ENCODE results near the gene CHADL. TPM values are rescaled to one million over a fixed set of nuclear protein-coding genes. Genes with fewer than 3 reads are reported as not detected.

Gene CHADL
- total and polyA plus RNA-seq, 2 of the 8 experiments (the other 6 are each of a cell fraction or from before 2014, with no cell fraction given): 0.78 to 1.4 TPM

GRCh38 chr22:41264408-41264941 is 23.7 kb upstream of the CHADL start (continued):
- TF ChIP-seq CHD7 (IDR thresholded peaks at IDR 0.05; ENCODE audit: insufficient replicate concordance, low read length): no peak
- TF ChIP-seq TAF7 (optimal IDR thresholded peaks at IDR 0.05; ENCODE audit: borderline replicate concordance, low read depth, low read length): no peak
- no peak for TF ChIP-seq PHF8 (conservative IDR thresholded peaks at IDR 0.05; ENCODE audit: low read depth, low read length)
- TF ChIP-seq SP4 (IDR thresholded peaks at IDR 0.05; ENCODE audit: low read length): no peak
- no peak for TF ChIP-seq GTF2F1 (IDR thresholded peaks at IDR 0.05; ENCODE audit: borderline replicate concordance, low read depth, low read length)
- TF ChIP-seq BACH1 (IDR thresholded peaks at IDR 0.05; ENCODE audit: low read length): no peak
- TF ChIP-seq EP300 (IDR thresholded peaks at IDR 0.05; ENCODE audit: borderline replicate concordance in 1 of 2, low read depth in 2 of 2, low read length in 2 of 2): no peak
- no peak for TF ChIP-seq SAP30 (IDR thresholded peaks at IDR 0.05; ENCODE audit: insufficient read depth, insufficient replicate concordance, low read length)
- TF ChIP-seq SUZ12 (IDR thresholded peaks at IDR 0.05; ENCODE audit: low read length): no peak
- no peak for TF ChIP-seq ASH2L (IDR thresholded peaks at IDR 0.05; ENCODE audit: low read length)
- no peak for TF ChIP-seq RNF2 (IDR thresholded peaks at IDR 0.05; ENCODE audit: borderline replicate concordance, low read depth, low read length, missing control alignments, poor library complexity, severe bottlenecking)
